ENCODE data around the gene PITPNC1.

The PITPNC1 gene

GRCh38 chr17:67393809-67394397, 16.8 kb downstream of the PITPNC1 start:
- no peaks in the 10 kb centered on the region; the same call in 1 of the 2 replicates for H3K27me3 ChIP-seq (ENCODE audit: insufficient read depth, low read length)
- no peaks in the 10 kb centered on the region for H3F3A ChIP-seq (ENCODE audit: insufficient read depth, low read length)
- no peaks in the 10 kb centered on the region for H3K79me2 ChIP-seq (ENCODE audit: insufficient read depth, low read length)
- no peak overlapping the region for H2AFZ ChIP-seq (ENCODE audit: low read length)
- H3K4me1 ChIP-seq (ENCODE audit: insufficient read depth, low read length, severe bottlenecking) = peaks cover 4% of the 10 kb centered on the region
- H3K9ac ChIP-seq (ENCODE audit: low read length) = no peak overlapping the region
- no peaks in the 10 kb centered on the region for H3K9me2 ChIP-seq (ENCODE audit: low read depth, low read length)
- H3K9me3 ChIP-seq (ENCODE audit: low read length) = no peaks in the 10 kb centered on the region
- no peak overlapping the region for H3K4me3 ChIP-seq (ENCODE audit: low read depth, low read length, poor library complexity, severe bottlenecking)
- H3K4me2 ChIP-seq (ENCODE audit: low read length) = no peak overlapping the region
- H3K36me3 ChIP-seq (ENCODE audit: insufficient read depth, low read length) = no peaks in the 10 kb centered on the region
- TF ChIP-seq CTCF (IDR thresholded peaks at IDR 0.05; ENCODE audit: low read length) (no peak), EZH2 (IDR thresholded peaks at IDR 0.05; ENCODE audit: borderline replicate concordance, low read length) (no peak)
- H3K27ac ChIP-seq (ENCODE audit: low read depth, low read length, poor library complexity, severe bottlenecking) = no peak overlapping the region
- H4K20me1 ChIP-seq (ENCODE audit: insufficient read depth, low read length) = no peaks in the 10 kb centered on the region

DNA sequence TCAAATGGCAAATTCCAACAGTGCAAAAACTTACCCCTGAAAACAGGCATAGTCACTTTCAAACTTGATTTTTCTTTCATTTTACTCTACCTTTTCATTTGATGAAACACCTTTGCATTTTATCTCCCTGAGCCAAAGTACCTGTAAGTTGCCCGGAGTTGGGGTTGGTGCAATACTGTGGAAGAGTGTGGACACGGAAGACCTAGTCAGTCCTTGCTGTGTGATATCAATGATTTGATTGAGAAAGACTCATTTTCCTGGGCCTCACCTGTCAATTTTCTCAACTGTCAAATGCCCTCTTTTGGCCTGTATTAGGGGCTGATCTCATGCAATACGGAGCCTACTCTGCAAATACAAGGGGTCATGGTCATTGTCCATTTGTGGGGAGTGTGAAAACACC, 22.6 kb downstream of the PITPNC1 start:
- H3K27ac ChIP-seq (ENCODE audit: low read depth, low read length, poor library complexity, severe bottlenecking) = no peak overlapping the region
- no peak overlapping the region for H3K4me3 ChIP-seq (ENCODE audit: low read depth, low read length, poor library complexity, severe bottlenecking)
- H2AFZ ChIP-seq (ENCODE audit: low read length) = no peak overlapping the region
- no peak for TF ChIP-seq CTCF (IDR thresholded peaks at IDR 0.05; ENCODE audit: low read length)
- TF ChIP-seq EZH2 (IDR thresholded peaks at IDR 0.05; ENCODE audit: borderline replicate concordance, low read length) = no peak
- no peaks in the 10 kb centered on the region for H3K36me3 ChIP-seq (ENCODE audit: insufficient read depth, low read length)
- H3K9me2 ChIP-seq (ENCODE audit: low read depth, low read length) = no peaks in the 10 kb centered on the region
- no peaks in the 10 kb centered on the region for H3F3A ChIP-seq (ENCODE audit: insufficient read depth, low read length)
- no peak overlapping the region for H3K9ac ChIP-seq (ENCODE audit: low read length)
- no peaks in the 10 kb centered on the region for H4K20me1 ChIP-seq (ENCODE audit: insufficient read depth, low read length)
- H3K4me1 ChIP-seq (ENCODE audit: insufficient read depth, low read length, severe bottlenecking) = peaks cover 18% of the 10 kb centered on the region
- H3K9me3 ChIP-seq (ENCODE audit: low read length) = no peaks in the 10 kb centered on the region
- 0 out of 2 replicates have a peak, but pooled peaks cover 4% of the 10 kb centered on the region for H3K27me3 ChIP-seq (ENCODE audit: insufficient read depth, low read length)
- H3K4me2 ChIP-seq (ENCODE audit: low read length) = no peak overlapping the region
- H3K79me2 ChIP-seq (ENCODE audit: insufficient read depth, low read length) = no peaks in the 10 kb centered on the region

DNA sequence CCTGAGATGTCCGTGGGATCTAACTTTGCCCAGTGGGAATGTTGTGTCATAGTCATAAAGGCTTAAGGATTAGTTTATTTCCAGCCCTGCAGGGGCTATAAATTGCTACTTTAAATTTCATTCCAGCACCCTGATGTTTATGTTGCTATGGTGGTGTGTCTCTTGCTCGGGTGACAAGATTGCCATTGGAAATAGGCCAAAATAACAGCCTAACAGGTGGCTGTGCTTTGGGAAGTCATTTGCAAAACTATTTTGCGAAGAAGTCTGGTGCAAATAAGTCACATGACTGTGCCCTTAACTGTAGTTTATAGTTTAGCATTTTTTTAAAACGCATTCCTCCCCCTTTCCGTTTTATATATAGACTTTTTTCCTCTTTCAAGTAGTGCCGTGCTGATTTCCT, 23.1 kb downstream of the PITPNC1 start:
- Histone ChIP-seq H3K9me2 (ENCODE audit: low read depth, low read length) (no peaks in the 10 kb centered on the region), H3K9ac (ENCODE audit: low read length) (no peak overlapping the region), H3K27ac (ENCODE audit: low read depth, low read length, poor library complexity, severe bottlenecking) (no peak overlapping the region), H3K4me2 (ENCODE audit: low read length) (no peak overlapping the region), H3K27me3 (ENCODE audit: insufficient read depth, low read length) (0 out of 2 replicates have a peak, but pooled peaks cover 4% of the 10 kb centered on the region), H4K20me1 (ENCODE audit: insufficient read depth, low read length) (no peaks in the 10 kb centered on the region), H3K4me3 (ENCODE audit: low read depth, low read length, poor library complexity, severe bottlenecking) (no peak overlapping the region), H3F3A (ENCODE audit: insufficient read depth, low read length) (no peaks in the 10 kb centered on the region), H3K9me3 (ENCODE audit: low read length) (no peaks in the 10 kb centered on the region), H3K4me1 (ENCODE audit: insufficient read depth, low read length, severe bottlenecking) (peaks cover 18% of the 10 kb centered on the region), H2AFZ (ENCODE audit: low read length) (no peak overlapping the region), H3K36me3 (ENCODE audit: insufficient read depth, low read length) (no peaks in the 10 kb centered on the region), H3K79me2 (ENCODE audit: insufficient read depth, low read length) (no peaks in the 10 kb centered on the region)
- no peak for TF ChIP-seq EZH2 (IDR thresholded peaks at IDR 0.05; ENCODE audit: borderline replicate concordance, low read length)
- no peak for TF ChIP-seq CTCF (IDR thresholded peaks at IDR 0.05; ENCODE audit: low read length)

All from OCI-LY1 (cell line).